HG03060 (cell line): Measurements from ENCODE around the gene SEMA6D.

Source experiments
- ATAC-seq: cut with Tn5 transposase; IDR thresholded peaks from one replicate; pipeline ENCODE4 v1.9.1; 2021; ENCODE audit warnings: low read depth, moderate number of reproducible peaks; ENCODE audit not compliant: unreplicated experiment

SEMA6D gene

GRCh38 chr15:47717036-47717612, at the start of gene SEMA6D:
Gene SEMA6D, plus strand, starts transcription at chr15:47717505. Its CDS starts 42,294 bp downstream, at chr15:47759799.
- ATAC-seq: no peak

GRCh38 chr15:47669221-47669620, 48.1 kb upstream of the SEMA6D start:
- no peak for ATAC-seq

GRCh38 chr15:47670365-47670764, 46.9 kb upstream of the SEMA6D start:
- ATAC-seq: no peak

GRCh38 chr15:47673232-47673761, 44.0 kb upstream of the SEMA6D start:
- no peak for ATAC-seq

GRCh38 chr15:47674586-47675232, 42.6 kb upstream of the SEMA6D start:
- ATAC-seq: no peak

- no peak for ATAC-seq
Observed at GRCh38 chr15:47675735-47676134, 41.6 kb upstream of the SEMA6D start.

- ATAC-seq: no peak
Observed at GRCh38 chr15:47678040-47678439, 39.3 kb upstream of the SEMA6D start.

- no peak for ATAC-seq
Observed at GRCh38 chr15:47682661-47683060, 34.6 kb upstream of the SEMA6D start.

- no peak for ATAC-seq
Observed at GRCh38 chr15:47685141-47685870, 32.0 kb upstream of the SEMA6D start.

- no peak for ATAC-seq
Observed at GRCh38 chr15:47688573-47689086, 28.7 kb upstream of the SEMA6D start.

- ATAC-seq: no peak
Observed at GRCh38 chr15:47689660-47690059, 27.6 kb upstream of the SEMA6D start.

GRCh38 chr15:47691882-47692281, 25.4 kb upstream of the SEMA6D start:
- ATAC-seq: no peak

- ATAC-seq: no peak
Observed at GRCh38 chr15:47696351-47696750, 21.0 kb upstream of the SEMA6D start.

GRCh38 chr15:47705281-47705997, 11.9 kb upstream of the SEMA6D start:
- no peak for ATAC-seq

- ATAC-seq: no peak
Observed at GRCh38 chr15:47707391-47707790, 9.9 kb upstream of the SEMA6D start.

- no peak for ATAC-seq
Observed at GRCh38 chr15:47708161-47708980, 8.9 kb upstream of the SEMA6D start.

GRCh38 chr15:47711655-47712054, 5.7 kb upstream of the SEMA6D start:
- no peak for ATAC-seq

- ATAC-seq: no peak
Observed at GRCh38 chr15:47715402-47715801, 1.9 kb upstream of the SEMA6D start.

GRCh38 chr15:47715856-47716445, 1.4 kb upstream of the SEMA6D start:
- no peak for ATAC-seq
